ENCODE results near the gene COL15A1.

Gene COL15A1

DNA sequence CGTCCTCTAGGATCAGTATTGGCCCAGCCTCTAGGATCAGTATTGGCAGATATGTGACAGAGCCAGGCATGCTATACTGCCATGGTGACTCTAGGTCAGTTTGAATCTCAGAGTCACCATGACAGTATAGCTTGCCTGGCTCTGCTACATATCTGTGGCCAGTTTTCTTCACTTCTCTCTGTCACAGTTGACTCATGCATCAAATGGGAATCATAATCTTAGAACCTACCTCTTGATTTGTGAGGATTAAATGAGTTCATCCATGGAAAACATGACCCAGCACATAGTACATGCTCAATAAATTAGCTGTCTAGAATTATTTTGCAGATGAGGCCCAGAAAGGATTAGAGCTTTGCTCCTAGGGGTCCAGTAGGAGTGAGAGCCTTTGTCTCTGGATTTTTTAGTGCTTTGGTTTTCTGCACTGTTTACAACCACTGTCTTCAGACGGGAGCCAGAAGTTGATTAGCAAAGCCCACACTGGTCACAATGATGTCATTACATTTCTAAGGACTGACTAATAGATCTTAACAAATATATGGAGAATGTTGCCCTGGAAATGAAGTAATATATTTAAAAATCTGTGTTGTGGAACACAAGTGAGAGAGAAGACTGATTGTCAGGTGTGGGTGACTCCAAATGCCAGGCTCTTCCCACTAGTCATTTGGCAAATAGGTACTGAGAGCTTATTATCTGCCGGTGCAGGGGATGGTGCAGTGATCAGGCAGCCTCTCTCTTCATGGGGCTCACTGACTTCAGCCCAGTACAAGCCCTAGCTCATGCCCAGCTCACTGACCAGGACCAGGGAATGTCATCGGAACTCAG is 76.0 kb downstream of the COL15A1 start:
- DNase-seq = no peak

DNA sequence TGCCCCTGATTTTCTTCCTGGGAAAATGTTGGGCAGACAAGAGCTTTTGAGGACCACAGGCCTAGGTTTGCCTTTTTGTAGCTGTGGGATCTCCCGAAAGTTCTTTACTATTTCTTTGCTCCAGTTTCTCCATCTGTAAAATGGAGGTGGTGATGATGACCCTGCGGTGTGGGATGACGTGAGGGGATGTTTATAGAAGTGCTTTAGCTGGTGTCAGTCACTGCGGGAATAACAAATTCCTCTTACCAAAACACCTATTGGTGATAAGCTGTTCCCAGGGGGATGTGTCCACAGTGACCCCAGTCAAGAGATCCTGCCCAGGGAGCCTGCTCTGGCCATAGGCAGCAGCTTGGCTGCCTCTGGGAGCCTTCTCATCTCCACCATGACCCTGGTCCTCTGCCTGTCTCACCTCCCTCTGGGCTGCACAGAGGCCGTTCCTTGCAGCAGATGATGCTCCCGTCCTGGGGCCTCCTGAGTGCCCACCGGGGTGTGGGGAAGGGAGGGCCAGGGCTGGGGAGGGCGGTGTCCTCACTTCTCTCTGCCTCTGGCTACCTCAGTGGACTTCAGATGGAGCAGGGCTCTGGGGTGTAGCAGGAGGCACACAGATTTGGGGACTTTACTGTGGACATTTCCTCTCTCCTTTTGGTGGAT is 77.2 kb downstream of the COL15A1 start:
- DNase-seq = no peak

DNA sequence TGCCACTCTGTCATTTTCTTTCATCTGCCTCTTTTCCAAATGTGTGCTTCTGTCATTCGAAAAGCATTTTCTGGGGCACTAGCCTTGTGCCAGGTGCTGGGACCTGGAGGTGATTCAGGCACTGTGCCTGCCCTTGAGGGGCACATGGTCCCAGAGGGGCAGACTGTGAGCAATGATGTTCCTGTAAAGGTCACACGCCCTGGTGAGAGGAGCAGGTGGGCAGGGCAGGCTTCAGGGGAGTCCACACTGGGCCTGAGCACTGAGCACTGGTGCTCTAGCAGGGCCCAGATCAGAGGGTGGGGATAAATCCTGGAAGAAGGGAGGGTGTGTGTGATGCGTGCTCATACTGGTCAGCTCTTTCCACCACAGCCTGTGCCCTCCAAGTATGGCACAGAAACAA is 77.8 kb downstream of the COL15A1 start:
- DNase-seq = no peak

DNA sequence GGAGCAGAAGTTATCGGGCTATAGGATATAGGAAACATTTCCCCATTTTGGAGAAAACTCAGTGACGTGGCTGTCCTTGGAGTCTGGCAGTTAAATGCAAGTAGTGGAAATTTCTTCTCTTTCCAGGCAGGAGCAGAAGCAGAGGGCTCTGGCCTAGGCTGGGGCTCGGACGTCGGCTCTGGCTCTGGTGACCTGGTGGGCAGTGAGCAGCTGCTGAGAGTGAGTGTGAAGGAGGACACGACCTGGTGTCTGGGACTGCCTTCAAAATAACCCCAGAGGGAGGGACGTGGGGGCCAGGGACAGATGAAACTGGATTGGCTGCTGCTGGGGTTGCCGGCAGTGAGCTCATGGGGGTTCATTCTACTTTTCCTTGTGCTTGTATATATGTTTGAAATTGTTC is 79.5 kb downstream of the COL15A1 start:
- DNase-seq = no peak

DNA sequence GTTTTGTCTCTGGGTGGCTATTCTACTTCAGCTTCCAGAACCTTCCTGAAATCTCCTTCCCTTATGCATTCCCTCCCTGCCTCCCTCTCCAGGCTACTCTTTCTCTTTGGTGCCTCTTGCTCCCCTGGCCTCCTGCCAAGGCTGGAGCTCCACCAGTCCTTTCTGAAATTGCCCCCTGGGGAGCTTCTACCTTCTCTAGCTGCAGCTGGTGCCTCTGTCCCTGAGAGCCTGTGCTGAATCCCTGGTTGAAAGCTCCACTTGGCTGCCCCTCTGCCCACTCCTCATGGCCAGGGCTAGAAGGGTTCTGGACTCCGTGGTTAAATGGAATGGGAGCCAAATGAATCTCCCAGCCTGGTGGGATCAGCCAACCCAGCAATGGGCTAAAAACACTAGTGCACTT is 80.1 kb downstream of the COL15A1 start:
- no peak for DNase-seq

DNA sequence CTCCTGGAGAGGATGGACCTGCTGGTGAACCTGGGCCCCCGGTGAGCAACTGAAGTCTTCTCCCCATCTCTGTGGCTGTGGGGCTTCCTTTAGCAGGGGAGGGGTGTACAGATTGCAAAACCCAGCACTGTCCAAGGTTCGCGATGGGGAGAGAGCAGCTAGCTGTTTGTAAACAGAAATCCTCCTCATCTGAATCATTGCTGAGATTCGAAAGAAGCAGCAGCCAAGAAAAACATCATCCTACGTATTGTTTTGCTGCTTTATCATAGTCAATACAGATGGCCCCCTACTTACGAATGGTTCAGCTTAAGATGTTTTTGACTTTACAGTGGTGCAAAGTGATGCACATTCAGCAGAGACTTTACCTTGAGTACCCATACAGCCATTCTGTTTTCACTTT is 81.3 kb downstream of the COL15A1 start:
- no peak for DNase-seq

DNA sequence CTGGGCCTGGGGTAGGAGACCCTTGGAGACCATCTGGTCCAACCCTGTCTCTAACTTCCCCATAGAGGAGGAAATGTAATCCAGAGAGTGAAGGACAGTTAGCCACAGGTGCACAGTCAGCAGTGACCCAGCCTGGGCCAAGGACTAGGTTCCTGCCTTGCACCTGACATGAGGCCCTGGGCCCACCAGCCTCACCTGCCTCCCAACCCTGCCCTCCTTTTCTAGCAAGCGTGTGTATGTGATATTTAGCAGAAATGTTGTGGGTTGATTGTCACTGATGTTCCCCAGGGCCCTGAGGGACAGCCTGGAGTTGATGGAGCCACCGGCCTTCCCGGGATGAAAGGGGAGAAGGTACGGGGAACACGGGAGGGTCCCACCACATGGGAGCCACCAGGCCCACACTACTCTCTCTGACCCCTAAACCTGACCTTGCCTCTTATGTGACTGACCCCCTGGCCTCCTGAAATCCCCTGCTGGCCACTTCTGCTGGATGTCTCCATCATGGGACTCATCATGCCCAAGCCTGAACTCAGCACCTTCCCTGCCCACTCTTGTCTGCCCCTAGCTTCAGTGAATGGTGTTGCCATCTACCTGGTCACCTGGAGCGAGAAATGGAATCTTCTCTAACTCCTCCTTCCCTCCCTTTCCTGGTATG is 82.0 kb downstream of the COL15A1 start:
- DNase-seq = no peak

DNA sequence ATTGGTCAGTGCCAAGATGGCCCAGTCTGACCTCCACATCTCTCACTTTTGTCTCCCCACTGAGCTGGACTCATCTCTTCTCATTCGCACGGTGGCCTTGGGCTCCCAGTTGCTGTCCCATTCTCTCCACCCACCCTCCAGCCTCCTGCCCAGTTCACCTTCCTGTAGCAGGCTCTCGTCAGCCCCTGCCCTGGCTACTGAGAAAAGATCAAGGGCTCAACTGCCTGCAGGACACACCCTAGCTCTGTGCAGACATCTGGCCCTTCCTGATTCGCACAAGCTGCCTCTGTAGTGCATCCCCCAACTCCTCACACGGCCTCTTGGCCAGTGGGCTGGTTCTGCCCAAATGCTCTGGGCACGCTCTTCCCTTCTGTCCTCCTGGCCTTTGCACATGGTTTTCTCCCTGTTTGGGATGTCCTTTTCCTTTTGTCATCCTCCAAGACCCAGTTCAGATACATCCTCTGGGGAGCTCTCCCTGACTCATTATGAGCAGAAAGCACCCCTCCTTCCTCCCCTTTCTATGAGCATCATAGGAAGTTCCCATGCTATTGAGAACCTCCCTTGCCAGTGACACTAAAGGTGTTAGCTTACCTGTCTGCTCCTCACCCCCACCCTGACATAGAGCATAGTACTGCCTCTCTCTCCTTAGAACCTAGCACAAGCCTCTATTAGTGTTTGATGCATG is 82.7 kb downstream of the COL15A1 start:
- DNase-seq = no peak

DNA sequence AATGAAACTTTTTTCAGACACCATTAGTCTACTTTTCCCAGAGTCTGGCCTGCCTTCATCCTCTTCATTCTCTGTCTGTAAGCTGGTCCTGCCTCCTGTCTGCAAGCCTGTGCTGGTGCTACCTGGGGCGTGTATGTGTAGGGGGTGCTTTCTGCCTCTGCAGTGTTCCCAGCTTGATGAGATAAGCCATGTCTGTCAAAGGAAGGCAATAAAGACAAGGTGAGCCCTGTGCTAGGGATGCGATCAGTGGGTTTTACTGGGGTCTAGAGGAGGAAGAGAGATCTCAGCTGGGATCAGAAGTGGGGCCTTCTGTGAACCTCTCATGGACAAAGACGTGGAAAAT is 83.2 kb downstream of the COL15A1 start:
- DNase-seq = no peak

DNA sequence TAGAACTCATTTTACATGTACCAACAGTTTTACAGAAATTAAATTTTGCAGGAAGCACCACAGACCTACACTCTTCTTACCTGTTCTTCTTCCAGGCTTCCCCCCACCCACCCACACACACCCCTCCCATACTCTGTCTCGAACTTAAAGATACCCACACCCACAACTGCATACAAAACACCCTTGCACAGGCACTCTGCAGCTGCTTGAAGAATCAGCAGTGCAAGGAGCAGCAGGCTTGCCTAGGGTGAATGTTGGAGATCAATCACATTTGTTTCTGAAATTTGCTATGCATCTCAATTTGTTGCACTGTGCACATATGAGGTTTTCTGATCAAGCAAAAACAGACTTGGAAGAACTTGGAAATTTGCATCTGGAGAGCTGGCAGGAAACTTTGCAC is 83.7 kb downstream of the COL15A1 start:
- DNase-seq = no peak

DNA sequence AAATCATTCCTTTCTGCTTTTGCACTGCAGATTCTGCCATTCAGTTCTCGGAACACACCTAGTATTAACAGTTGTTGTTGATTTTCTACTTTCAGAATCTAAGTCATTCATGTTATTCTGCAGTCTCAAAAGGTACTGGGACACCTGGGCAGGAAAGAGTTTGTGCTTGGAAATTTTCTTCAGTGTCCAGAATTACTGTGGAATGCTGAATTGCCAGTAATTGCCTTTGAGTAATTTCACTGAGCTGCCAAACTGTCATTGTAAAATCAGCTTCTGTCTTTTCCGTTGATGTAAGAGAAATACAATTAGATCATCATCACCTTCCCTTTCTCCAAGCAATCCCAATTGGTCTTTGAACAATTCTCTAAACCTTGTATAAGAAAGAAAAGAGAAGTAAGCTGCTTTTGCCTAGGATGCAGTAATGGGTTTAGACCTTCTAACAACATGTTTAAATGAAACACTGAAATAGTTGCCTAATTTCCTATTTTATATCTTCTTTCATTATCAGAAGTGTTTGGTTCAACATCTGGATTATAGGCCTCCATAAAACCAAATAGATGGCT is 85.5 kb downstream of the COL15A1 start:
- no peak for DNase-seq

DNA sequence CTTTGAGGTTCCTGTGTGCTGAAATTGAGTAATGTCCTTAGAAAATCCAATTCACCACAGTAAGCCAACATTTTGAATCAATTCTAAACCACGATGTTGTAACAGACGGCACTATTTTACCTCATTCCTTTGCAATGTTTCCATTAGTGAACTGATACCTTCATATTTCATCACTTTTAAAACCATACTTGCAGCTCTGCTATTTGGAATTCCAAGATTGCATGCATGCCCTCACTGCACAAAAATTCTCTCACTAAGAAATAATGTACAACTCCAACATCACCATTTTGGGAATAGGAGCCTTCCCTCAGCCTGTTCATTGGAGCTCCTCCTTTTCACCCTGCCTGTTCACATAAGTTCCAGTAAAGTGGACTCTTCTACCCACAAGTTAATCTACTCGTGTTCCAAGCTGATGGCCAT is 86.4 kb downstream of the COL15A1 start:
- no peak for DNase-seq

DNA sequence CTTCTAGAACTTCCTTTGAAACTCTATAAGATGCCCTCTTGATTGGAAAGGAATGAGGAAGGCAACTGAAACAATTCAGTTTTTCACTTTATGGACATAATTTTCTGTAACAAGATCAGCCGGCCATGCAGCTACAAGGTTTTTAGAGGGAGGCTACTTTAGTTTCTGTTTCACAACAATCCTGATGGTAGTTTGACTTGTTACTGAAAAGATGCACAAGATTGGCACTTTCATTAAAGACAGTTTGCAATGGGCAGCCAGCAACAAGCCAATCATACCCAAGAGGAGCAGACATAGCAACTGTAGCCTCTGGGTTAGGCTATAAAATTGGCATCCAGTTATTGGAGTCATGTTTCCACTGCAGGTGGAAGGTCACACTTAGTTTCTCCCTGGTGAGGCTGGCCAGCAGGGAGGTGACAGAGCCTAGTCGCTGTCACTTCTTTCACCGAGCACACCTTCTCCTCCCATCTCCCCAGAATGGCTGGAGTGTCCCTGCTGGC is 87.0 kb downstream of the COL15A1 start:
- no peak for DNase-seq

DNA sequence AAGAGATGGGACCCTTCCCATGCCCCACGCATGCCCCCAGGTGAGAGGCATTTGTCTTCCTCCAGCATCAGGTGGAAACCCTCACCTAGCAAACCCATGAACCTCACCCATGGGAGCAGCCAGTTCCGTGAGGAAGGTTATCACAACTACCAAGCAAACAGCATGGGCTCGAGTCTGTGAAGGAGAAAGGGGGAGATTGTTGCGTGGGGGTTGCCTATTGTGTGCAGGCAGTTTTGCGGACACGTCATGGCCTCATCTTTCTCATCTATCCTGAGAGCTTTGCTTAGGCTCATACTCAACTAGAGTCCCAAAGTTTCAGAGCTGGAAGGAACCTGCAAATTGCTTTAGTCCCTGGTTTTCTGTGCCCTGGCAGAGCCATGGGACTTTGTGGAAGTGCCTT is 87.6 kb downstream of the COL15A1 start:
- no peak for DNase-seq

DNA sequence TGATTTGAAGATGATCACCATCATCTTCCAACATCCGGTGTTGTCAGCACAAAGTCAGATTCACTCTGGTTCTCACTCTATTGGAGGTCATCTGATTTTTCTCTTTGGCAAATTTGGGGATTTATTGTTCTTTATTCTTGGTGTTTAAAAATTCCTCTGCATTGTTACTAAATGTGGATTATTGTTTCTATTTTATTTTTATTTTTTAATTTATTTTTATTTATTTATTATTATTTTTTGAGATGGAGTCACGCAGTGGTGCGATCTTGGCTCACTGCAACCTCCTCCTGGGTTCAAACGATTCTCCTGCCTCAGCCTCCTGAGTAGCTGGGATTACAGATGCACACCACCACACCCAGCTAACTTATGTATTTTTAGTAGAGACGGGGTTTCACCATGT is 88.3 kb downstream of the COL15A1 start:
- no peak for DNase-seq

DNA sequence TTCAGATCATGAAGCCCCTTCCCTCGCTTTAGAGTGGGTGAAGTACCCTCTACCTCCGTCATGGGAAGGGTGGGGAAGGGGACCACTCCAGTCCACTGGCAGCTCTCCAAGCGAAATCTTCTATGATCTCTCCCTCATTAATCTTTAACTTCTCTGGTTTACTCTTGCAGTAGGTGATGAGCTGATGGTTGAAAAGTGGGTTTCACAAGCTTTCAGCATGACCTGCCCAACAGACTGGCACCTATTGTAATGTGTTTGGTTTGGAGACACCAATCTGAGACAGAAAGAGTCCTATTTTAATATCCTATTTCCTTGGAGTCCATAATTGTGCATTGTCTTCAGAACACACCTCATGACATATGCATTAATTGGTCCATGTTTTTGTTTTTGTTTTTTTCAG is 90.4 kb downstream of the COL15A1 start:
- no peak for DNase-seq

DNA sequence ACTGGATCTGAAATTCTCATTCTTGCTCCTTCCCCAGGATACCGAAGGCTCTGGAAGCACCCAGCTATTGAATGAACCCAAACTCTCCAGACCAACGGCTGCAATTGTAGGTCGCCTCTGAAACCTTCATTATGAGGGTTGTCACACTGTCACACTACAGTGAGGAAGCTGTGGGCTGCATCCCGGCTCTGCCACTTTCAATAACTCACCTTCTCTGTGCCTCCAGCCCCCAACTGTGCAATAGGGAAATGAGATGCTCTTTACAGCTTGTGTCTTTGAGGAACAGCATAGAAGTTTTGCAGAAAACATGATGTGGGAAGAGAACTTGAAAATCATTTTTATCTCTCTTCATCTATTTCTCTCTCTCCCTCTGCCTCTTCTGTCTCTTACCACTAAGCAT is 91.6 kb downstream of the COL15A1 start:
- DNase-seq = no peak

DNA sequence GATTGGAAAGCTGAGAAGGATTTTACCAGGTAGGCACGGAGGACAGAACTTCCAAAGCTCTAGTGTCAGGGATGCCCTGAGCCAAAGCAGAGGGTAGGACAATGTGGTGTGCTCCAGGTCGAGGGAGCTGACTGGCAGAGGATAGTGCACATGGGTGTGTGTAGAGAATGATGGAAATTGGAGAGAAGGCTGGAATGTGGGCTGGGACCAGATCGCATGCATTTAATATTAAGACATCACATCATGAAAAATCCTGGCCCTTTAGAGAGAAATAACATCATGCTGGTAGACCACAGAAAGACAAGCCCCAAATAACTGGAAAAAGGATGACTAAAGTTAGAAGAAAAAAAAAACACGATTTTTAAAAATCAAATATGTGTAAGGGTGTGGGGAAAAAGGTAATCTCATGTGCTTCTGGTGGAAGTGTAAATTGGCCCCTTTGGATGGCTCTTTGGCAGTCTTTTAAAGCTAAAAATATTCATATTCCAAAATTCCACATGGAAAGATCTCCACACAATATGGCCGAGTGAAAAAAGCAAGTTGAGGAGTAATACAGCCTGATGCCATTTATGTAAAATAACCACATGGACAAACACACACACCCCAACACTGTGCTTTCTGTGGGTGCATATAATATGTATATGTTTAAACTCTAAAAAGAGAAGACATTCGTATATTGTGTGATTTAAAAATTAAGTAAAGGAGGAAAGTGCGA is 94.2 kb downstream of the COL15A1 start:
- no peak for DNase-seq

DNA sequence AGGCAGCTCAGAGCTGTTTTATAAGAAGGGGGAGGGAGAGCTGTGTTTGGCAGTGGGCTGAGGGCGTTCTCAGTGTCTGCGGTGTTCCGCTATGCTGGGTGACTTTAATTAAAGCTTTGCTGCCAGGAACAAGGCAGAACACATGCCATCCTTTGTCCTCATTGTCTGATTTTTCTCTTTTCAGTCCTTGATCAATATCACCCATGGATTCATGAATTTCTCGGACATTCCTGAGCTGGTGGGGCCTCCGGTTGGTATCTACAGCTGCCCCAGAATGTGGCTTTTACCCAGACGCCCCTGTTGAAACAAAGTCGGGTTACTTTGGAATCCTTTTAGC is 94.7 kb downstream of the COL15A1 start:
- DNase-seq = no peak

DNA sequence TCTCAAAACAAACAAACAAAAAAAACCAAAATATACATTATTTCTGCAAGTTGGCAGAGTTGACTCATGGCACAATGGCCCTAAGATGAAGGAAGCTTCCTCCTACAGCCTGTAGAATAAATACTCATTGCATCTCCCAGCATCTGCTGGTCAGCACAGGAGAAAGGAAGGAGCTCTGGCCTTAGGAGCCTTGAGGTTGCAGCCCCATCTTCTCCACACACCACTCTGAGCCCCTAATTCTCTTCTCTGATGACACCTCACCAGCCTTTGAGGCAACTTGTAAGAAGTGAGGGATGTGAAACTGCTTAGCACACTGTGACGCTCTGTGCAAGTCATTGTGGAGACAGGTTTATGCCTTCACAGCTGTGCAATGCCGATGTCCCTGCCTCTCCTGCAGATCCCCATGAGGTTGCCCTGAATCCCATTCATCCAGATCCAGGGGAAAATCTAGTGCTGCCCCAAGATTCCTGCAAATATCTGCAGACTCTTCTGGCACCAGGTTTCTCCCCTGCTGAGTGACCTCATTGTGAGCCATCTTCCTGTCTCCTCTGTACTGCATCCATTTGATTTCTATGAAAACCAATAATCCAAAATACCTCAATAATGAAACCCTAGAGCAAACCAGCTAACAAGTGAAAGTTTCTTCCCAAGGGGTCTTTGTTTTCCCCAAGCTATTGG is 95.9 kb downstream of the COL15A1 start:
- no peak for DNase-seq

DNA sequence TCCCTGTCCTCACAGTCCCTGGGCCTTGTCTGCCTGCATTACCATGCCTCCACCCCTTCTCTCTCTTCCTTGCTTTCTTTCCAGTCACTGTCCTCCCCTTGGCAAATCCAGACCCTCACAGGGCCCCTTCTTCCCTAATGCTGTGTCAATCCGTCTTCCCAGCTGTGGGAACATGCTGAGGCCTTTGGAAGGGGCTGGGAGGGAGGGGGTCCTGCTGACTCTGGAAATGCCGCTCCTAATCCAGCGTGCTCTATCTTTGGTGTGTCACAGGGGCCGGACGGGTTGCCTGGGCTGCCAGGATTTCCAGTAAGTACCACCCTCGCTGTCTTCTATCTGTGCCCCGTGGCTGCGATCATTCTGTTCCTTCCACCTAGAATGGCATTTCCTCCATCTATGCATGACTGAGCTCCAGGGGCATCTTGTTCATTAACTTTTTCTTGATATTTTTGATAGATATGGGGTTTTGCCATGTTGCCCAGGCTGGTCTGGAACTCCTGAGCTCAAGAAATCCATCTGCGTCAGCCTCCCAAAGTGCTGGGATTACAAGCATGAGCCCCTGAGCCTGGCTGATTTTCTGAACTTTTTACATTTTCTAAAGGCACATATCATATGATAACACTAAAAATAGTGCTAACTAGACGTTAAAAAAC is 96.7 kb downstream of the COL15A1 start:
- DNase-seq = no peak

Data from activated CD4-positive, alpha-beta T cell treated with anti-CD3 and anti-CD28 coated beads, Interleukin-2, amount 50 U/mL, for 4 hours (primary cell).